ENCODE results near the gene EFR3B. TPM values are rescaled to one million over a fixed set of nuclear protein-coding genes. Genes with fewer than 3 reads are reported as not detected.
"Not testable (repeated sequence)": the region's sequence is repeated elsewhere in the genome, so short reads cannot be mapped to it uniquely, and the experiment has no call there.

EFR3B gene
- total and polyA plus RNA-seq, 4 donors: 0.68 to 6.1 (median 3.6) TPM

GRCh38 chr2:25131567-25132298, 89.9 kb downstream of the EFR3B start:
- H3K36me3 ChIP-seq (ENCODE audit: control insufficient read depth in 4 of 4, insufficient read depth in 4 of 4, low read length in 4 of 4): peaks cover 0 to 3% (median 0%) of the 10 kb centered on the region in 4 donors
- ATAC-seq (ENCODE audit: insufficient read depth, low FRiP score): no peak
- no peak overlapping the region for H3K27ac ChIP-seq (ENCODE audit: low read depth in 1 of 2, low read length in 1 of 2)
- peaks cover 0 to 8% (median 0%) of the 10 kb centered on the region in 5 donors for H3K4me1 ChIP-seq (ENCODE audit: control insufficient read depth in 5 of 5, insufficient read depth in 5 of 5, low read length in 5 of 5)
- no peak for TF ChIP-seq CTCF (IDR thresholded peaks at IDR 0.05; ENCODE audit: control extremely low read depth, extremely low read depth)
- DNase-seq: peak; percentile 6 to 26 (median 21)
- no peak overlapping the region for H3K9ac ChIP-seq (ENCODE audit: insufficient read depth in 1 of 2, low read length in 2 of 2)
- 9 to 13% methylated on average over 29 to 53 of the region's 53 CpGs for WGBS, 2 donors
- no peak overlapping the region for H3K4me3 ChIP-seq
- peaks cover 0 to 4% (median 0%) of the 10 kb centered on the region in 3 donors for H3K27me3 ChIP-seq (ENCODE audit: control insufficient read depth in 3 of 3, insufficient read depth in 3 of 3, low read length in 2 of 3)
- peaks cover 0 to 5% (median 0%) of the 10 kb centered on the region in 4 donors for H3K9me3 ChIP-seq (ENCODE audit: control insufficient read depth in 4 of 4, insufficient read depth in 3 of 4, low read length in 3 of 4)

GRCh38 chr2:25132299-25132635, 90.4 kb downstream of the EFR3B start:
- no peak overlapping the region for H3K4me3 ChIP-seq
- H3K9ac ChIP-seq (ENCODE audit: insufficient read depth in 1 of 2, low read length in 2 of 2): no peak overlapping the region
- H3K9me3 ChIP-seq (ENCODE audit: control insufficient read depth in 4 of 4, insufficient read depth in 3 of 4, low read length in 3 of 4): peaks cover 0 to 5% (median 0%) of the 10 kb centered on the region in 4 donors
- 51 to 60% methylated on average over 9 of the region's 9 CpGs for WGBS, 2 donors
- peaks cover 0 to 8% (median 0%) of the 10 kb centered on the region in 5 donors for H3K4me1 ChIP-seq (ENCODE audit: control insufficient read depth in 5 of 5, insufficient read depth in 5 of 5, low read length in 5 of 5)
- no peak for TF ChIP-seq CTCF (IDR thresholded peaks at IDR 0.05; ENCODE audit: control extremely low read depth, extremely low read depth)
- peaks cover 0 to 3% (median 0%) of the 10 kb centered on the region in 4 donors for H3K36me3 ChIP-seq (ENCODE audit: control insufficient read depth in 4 of 4, insufficient read depth in 4 of 4, low read length in 4 of 4)
- no peak for ATAC-seq (ENCODE audit: insufficient read depth, low FRiP score)
- no peak overlapping the region for H3K27ac ChIP-seq (ENCODE audit: low read depth in 1 of 2, low read length in 1 of 2)
- H3K27me3 ChIP-seq (ENCODE audit: control insufficient read depth in 3 of 3, insufficient read depth in 3 of 3, low read length in 2 of 3): peaks cover 0 to 4% (median 0%) of the 10 kb centered on the region in 3 donors
- DNase-seq: peak in 1 of 3 donors; percentile 19

- no peak overlapping the region for H3K27ac ChIP-seq (ENCODE audit: low read depth in 1 of 2, low read length in 1 of 2)
- no peak for TF ChIP-seq CTCF (IDR thresholded peaks at IDR 0.05; ENCODE audit: control extremely low read depth, extremely low read depth)
- ATAC-seq (ENCODE audit: insufficient read depth, low FRiP score) (no peak), DNase-seq (no peak)
- peaks cover 0 to 8% (median 0%) of the 10 kb centered on the region in 5 donors for H3K4me1 ChIP-seq (ENCODE audit: control insufficient read depth in 5 of 5, insufficient read depth in 5 of 5, low read length in 5 of 5)
- no peak overlapping the region for H3K9ac ChIP-seq (ENCODE audit: insufficient read depth in 1 of 2, low read length in 2 of 2)
- H3K36me3 ChIP-seq (ENCODE audit: control insufficient read depth in 4 of 4, insufficient read depth in 4 of 4, low read length in 4 of 4): peaks cover 0 to 3% (median 0%) of the 10 kb centered on the region in 4 donors
- WGBS, 2 donors: 94% methylated on average over 11 to 13 of the region's 13 CpGs
- H3K27me3 ChIP-seq (ENCODE audit: control insufficient read depth in 3 of 3, insufficient read depth in 3 of 3, low read length in 2 of 3): peaks cover 0 to 4% (median 0%) of the 10 kb centered on the region in 3 donors
- peaks cover 0 to 5% (median 0%) of the 10 kb centered on the region in 4 donors for H3K9me3 ChIP-seq (ENCODE audit: control insufficient read depth in 4 of 4, insufficient read depth in 3 of 4, low read length in 3 of 4)
- no peak overlapping the region for H3K4me3 ChIP-seq
Observed at GRCh38 chr2:25132693-25133092, 90.8 kb downstream of the EFR3B start.

GRCh38 chr2:25140535-25140934, 98.7 kb downstream of the EFR3B start:
- H3K4me3 ChIP-seq; H3K36me3 ChIP-seq (ENCODE audit: control insufficient read depth in 4 of 4, insufficient read depth in 4 of 4, low read length in 4 of 4); H3K27ac ChIP-seq (ENCODE audit: low read depth in 1 of 2, low read length in 1 of 2); DNase-seq; H3K27me3 ChIP-seq (ENCODE audit: control insufficient read depth in 3 of 3, insufficient read depth in 3 of 3, low read length in 2 of 3); H3K4me1 ChIP-seq (ENCODE audit: control insufficient read depth in 5 of 5, insufficient read depth in 5 of 5, low read length in 5 of 5); H3K9me3 ChIP-seq (ENCODE audit: control insufficient read depth in 4 of 4, insufficient read depth in 3 of 4, low read length in 3 of 4); ATAC-seq (ENCODE audit: insufficient read depth, low FRiP score); H3K9ac ChIP-seq (ENCODE audit: insufficient read depth in 1 of 2, low read length in 2 of 2): not testable (repeated sequence)
- WGBS, 2 donors: 72 to 81% methylated on average over 4 of the region's 4 CpGs
